ENCODE data around the gene SEPTIN6. TPM values are rescaled to one million over a fixed set of nuclear protein-coding genes. Genes with fewer than 3 reads are reported as not detected.

SEPTIN6 gene
- total and polyA plus RNA-seq, 2 experiments from 2014 or later: 51.0 to 78.7 TPM

DNA sequence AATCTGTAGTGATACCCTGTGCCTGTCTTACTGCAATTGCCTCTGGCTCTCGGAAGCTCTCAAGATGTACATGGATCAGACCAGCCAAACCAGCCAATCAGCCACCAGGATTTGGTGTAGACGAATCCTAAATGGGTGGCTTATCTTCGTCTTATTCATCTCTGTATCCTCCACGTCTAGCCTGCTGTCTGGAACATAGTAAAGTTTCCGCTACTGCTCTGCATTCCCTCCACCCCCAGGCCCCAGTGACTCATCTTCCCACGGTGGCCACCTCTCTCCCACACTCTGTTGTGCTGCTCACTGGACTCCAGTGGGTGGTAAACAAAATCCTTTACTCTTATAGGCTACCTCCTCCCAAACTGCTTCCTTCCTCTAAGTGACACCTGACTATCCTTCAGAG lies 37.8 kb downstream of the SEPTIN6 start:
- TF ChIP-seq, protein P1, sequence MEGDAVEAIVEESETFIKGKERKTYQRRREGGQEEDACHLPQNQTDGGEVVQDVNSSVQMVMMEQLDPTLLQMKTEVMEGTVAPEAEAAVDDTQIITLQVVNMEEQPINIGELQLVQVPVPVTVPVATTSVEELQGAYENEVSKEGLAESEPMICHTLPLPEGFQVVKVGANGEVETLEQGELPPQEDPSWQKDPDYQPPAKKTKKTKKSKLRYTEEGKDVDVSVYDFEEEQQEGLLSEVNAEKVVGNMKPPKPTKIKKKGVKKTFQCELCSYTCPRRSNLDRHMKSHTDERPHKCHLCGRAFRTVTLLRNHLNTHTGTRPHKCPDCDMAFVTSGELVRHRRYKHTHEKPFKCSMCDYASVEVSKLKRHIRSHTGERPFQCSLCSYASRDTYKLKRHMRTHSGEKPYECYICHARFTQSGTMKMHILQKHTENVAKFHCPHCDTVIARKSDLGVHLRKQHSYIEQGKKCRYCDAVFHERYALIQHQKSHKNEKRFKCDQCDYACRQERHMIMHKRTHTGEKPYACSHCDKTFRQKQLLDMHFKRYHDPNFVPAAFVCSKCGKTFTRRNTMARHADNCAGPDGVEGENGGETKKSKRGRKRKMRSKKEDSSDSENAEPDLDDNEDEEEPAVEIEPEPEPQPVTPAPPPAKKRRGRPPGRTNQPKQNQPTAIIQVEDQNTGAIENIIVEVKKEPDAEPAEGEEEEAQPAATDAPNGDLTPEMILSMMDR (IDR thresholded peaks at IDR 0.05; ENCODE audit: low read depth, low read length): no peak
- H3K27me3 ChIP-seq: no peaks in the 10 kb centered on the region
- H3K4me3 ChIP-seq: no peak overlapping the region
- H3K9me3 ChIP-seq (ENCODE audit: low read depth): no peaks in the 10 kb centered on the region
- DNase-seq (ENCODE audit: low read depth in 1 of 2, low spot score in 1 of 2): peak in 1 of 2 donors; percentile 91
- no peaks in the 10 kb centered on the region for H3K4me1 ChIP-seq (ENCODE audit: low read depth)
- no peaks in the 10 kb centered on the region for H3K36me3 ChIP-seq
- H3K27ac ChIP-seq: no peak overlapping the region

DNA sequence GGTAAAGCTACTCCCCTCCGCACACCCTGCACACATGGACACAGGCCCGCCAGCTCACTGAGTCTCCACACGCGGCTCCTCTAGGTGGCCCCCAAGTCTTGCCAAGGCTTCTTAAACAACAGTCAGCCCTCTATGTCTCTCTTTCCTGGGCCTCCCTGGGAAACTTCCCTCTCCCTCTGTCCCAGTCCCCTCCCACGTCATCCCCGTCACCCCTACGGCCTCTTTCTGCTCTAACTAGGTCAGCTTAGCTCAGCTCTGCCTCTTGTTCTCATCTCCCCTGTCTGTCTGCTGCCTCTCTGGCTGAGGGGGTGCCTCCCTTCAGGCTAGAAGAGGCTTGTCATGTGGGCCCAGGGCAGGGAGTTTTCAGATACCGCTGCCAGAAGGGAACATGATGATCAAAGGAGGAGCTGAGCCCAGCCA lies 38.8 kb downstream of the SEPTIN6 start:
- TF ChIP-seq, protein P1 (IDR thresholded peaks at IDR 0.05; ENCODE audit: low read depth, low read length): peak; percentile 46
- no peaks in the 10 kb centered on the region for H3K36me3 ChIP-seq
- no peaks in the 10 kb centered on the region for H3K4me1 ChIP-seq (ENCODE audit: low read depth)
- DNase-seq (ENCODE audit: low read depth in 1 of 2, low spot score in 1 of 2): peak; percentile 61 to 83
- H3K4me3 ChIP-seq: no peak overlapping the region
- no peaks in the 10 kb centered on the region for H3K27me3 ChIP-seq
- peak overlapping the region; percentile 75 for H3K27ac ChIP-seq
- H3K9me3 ChIP-seq (ENCODE audit: low read depth): no peaks in the 10 kb centered on the region

DNA sequence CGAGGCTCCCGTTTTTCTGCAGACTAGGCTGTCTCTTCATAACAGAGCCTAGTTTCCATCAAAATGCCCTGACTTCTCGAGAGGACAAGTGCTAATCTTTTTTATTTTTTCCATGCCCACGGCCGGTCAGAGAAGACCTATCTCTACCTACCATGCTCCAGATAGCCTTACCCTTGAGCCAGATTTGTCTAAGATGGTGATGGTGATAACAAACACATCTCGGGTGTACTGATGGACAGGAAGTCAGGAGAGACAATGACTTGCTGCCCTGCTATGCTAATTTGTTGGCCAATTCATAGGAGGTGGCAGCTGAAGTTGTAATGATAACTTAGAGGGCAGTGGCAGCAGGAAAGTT lies 44.6 kb downstream of the SEPTIN6 start:
- Histone ChIP-seq H3K4me1 (ENCODE audit: low read depth) (no peaks in the 10 kb centered on the region), H3K27ac (no peak overlapping the region), H3K4me3 (no peak overlapping the region), H3K36me3 (no peaks in the 10 kb centered on the region), H3K27me3 (no peaks in the 10 kb centered on the region), H3K9me3 (ENCODE audit: low read depth) (no peaks in the 10 kb centered on the region)
- TF ChIP-seq, protein P1 (IDR thresholded peaks at IDR 0.05; ENCODE audit: low read depth, low read length): no peak
- DNase-seq (ENCODE audit: low read depth in 1 of 2, low spot score in 1 of 2): no peak

DNA sequence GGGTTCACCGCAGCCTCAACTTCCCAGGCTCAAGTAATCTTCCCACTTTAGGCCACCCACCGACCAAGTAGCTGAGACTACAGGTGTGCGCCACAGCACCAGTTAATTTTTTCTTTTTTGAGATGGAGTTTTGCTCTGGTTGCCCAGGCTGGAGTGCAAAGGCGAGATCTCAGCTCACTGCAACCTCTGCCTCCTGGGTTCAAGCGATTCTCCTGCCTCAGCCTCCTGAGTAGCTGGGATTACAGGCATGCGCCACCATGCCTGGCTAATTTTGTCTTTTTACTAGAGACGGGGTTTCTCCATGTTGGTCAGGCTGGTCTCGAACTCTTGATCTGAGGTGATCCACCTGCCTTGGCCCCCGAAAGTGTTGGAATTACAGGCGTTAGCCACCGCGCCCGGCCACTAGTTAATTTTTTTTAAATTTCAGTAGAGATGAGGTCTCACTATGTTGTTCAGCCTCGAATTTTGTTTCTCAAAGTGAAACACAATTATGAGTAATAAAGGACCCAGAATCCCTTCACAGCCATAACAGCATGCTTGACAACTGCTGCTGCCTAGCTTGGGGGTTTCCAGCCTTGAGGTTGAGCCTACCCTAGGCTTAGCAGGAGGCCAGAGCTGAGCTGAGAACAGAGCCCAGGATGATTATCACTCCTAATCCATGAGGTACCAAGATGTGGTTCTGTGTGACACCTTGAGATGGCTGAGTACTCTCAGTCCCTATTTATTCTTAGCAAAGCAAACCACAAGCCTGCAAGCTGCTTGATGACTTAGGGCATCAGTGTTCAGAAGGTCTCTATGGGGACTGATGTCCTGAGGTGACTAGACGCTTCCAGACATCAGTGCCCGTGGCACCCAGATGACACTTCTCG lies 45.2 kb downstream of the SEPTIN6 start:
- H3K27ac ChIP-seq: no peak overlapping the region
- no peaks in the 10 kb centered on the region for H3K27me3 ChIP-seq
- TF ChIP-seq, protein P1 (IDR thresholded peaks at IDR 0.05; ENCODE audit: low read depth, low read length): no peak
- H3K9me3 ChIP-seq (ENCODE audit: low read depth): no peaks in the 10 kb centered on the region
- H3K36me3 ChIP-seq: no peaks in the 10 kb centered on the region
- no peak for DNase-seq (ENCODE audit: low read depth in 1 of 2, low spot score in 1 of 2)
- H3K4me3 ChIP-seq: no peak overlapping the region
- no peaks in the 10 kb centered on the region for H3K4me1 ChIP-seq (ENCODE audit: low read depth)

DNA sequence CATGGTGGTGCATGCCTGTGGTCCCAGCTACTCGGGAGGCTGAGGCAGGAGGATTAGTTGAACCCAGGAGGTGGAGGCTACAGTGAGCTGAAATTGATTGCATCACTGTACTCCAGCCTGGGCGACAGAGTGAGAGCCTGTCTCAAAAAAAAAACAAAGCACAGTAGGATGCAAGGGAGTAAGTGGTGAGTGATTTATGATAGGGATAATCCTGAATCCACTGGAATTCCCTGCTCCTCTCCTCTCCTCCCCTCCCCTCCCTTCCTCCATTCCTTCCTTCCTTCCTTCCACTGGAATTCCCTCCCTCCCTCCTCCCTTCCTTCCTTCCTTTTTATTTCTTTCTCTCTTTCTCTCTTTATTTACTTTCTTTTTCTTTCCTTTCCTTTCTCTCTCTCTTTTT lies 45.9 kb downstream of the SEPTIN6 start:
- Histone ChIP-seq H3K4me3 (no peak overlapping the region), H3K4me1 (ENCODE audit: low read depth) (no peaks in the 10 kb centered on the region), H3K27me3 (no peaks in the 10 kb centered on the region), H3K9me3 (ENCODE audit: low read depth) (no peaks in the 10 kb centered on the region), H3K36me3 (no peaks in the 10 kb centered on the region), H3K27ac (no peak overlapping the region)
- DNase-seq (ENCODE audit: low read depth in 1 of 2, low spot score in 1 of 2): no peak
- TF ChIP-seq, protein P1 (IDR thresholded peaks at IDR 0.05; ENCODE audit: low read depth, low read length): no peak

Data from cardiac muscle cell (in vitro differentiated cells and primary cell).